ENCODE data around the gene CD209. TPM values are rescaled to one million over a fixed set of nuclear protein-coding genes. Genes with fewer than 3 reads are reported as not detected.

CD209 gene
- polyA plus RNA-seq, 3 donors from 2014 or later, result not detected

- Mint-ChIP-seq H3K27me3 (ENCODE audit: low read depth in 3 of 3) (peaks cover 5 to 24% (median 13%) of the 10 kb centered on the region in 3 donors), H3K36me3 (no peaks in the 10 kb centered on the region), H3K4me3 (no peak overlapping the region), H3K27ac (no peak overlapping the region), H3K9me3 (no peaks in the 10 kb centered on the region), H3K4me1 (no peaks in the 10 kb centered on the region)
- DNase-seq, result no peak
These were observed 21.5 kb downstream of the CD209 start for GRCh38 chr19:7725791-7726190.

DNA sequence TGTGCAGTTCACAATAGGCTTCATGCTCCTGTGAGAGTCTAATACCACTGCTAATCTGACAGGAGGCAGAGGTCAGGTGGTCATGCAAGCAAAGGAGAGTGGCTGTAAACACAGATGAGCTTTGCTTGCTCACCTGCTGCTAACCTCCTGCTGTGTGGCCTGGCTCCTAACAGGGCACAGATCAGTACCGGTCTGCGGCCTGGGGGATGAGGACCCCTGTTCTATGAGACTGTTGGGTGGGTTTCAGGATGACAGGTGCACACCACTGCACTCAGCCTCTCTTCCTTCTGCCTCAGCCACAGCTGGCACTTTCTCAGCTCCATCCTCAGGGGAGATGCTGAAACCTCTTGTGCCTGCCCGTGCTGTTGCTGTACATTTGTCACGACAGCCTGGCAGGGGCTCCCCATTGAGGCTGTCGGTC is 25.1 kb downstream of the CD209 start:
- H3K27ac Mint-ChIP-seq, result no peak overlapping the region
- peaks cover 3 to 11% (median 4%) of the 10 kb centered on the region in 3 donors for H3K27me3 Mint-ChIP-seq (ENCODE audit: low read depth in 3 of 3)
- no peak for DNase-seq
- no peak overlapping the region for H3K4me3 Mint-ChIP-seq
- no peaks in the 10 kb centered on the region for H3K36me3 Mint-ChIP-seq
- H3K4me1 Mint-ChIP-seq, result peaks cover 0 to 2% of the 10 kb centered on the region in 2 donors
- no peaks in the 10 kb centered on the region for H3K9me3 Mint-ChIP-seq

DNA sequence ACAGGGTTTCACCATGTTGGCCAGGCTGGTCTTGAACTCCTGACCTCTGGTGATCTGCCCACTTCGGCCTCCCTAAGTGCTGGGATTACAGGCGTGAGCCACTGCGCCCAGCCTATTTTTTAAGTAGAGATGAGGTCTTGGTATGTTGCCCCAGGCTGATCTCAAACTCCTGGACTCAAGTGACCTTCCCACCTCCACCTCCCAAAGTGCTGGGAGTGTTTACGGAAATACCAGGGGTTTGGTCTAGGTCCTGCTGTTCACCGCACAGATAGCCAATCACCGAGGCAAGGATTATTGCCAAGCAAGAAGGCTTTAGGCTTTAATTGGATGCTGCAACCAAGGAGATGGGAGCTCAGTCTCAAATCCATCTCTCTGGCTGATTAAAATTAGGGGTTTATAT is 27.0 kb downstream of the CD209 start:
- H3K36me3 Mint-ChIP-seq, result peaks cover 0 to 3% (median 0%) of the 10 kb centered on the region in 3 donors
- no peak for DNase-seq
- H3K4me3 Mint-ChIP-seq, result no peak overlapping the region
- no peak overlapping the region for H3K27ac Mint-ChIP-seq
- H3K9me3 Mint-ChIP-seq, result peaks cover 0 to 5% (median 4%) of the 10 kb centered on the region in 6 donors
- H3K27me3 Mint-ChIP-seq (ENCODE audit: low read depth in 3 of 3), result peaks cover 3 to 14% (median 8%) of the 10 kb centered on the region in 3 donors
- peaks cover 0 to 2% of the 10 kb centered on the region in 2 donors for H3K4me1 Mint-ChIP-seq

- Mint-ChIP-seq H3K4me3 (no peak overlapping the region), H3K27me3 (ENCODE audit: low read depth in 3 of 3) (peaks cover 1 to 8% (median 8%) of the 10 kb centered on the region in 3 donors), H3K27ac (no peak overlapping the region), H3K4me1 (peaks cover 0 to 2% of the 10 kb centered on the region in 2 donors), H3K36me3 (peaks cover 0 to 3% (median 0%) of the 10 kb centered on the region in 3 donors), H3K9me3 (peaks cover 0 to 5% (median 4%) of the 10 kb centered on the region in 6 donors)
- no peak for DNase-seq
These were observed 28.7 kb downstream of the CD209 start for GRCh38 chr19:7718668-7719067.

DNA sequence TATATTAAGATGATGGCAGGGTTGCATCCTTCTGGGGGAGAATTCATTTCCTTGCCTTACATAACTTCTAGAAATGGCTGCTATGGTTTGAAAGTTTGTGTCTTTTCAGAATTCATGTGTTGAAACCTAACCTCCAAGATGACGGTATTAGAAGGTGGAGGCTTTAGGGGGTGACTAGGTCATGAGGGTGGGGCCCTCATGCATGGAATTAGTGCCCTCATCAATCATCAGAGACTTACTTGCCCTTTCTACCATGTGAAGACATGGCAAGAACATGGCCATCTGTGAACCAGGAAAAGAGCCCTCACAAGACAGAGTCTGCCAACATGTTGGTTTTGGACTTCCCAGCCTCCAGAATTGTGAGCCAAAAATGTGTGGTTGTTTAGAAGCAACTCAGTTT is 30.6 kb downstream of the CD209 start:
- peak overlapping the region in 1 of 6 donors; percentile 11 for H3K27ac Mint-ChIP-seq
- H3K9me3 Mint-ChIP-seq, result peaks cover 0 to 5% (median 4%) of the 10 kb centered on the region in 6 donors
- H3K4me3 Mint-ChIP-seq, result no peak overlapping the region
- peaks cover 0 to 2% of the 10 kb centered on the region in 2 donors for H3K4me1 Mint-ChIP-seq
- peaks cover 0 to 3% (median 0%) of the 10 kb centered on the region in 3 donors for H3K36me3 Mint-ChIP-seq
- no peak for DNase-seq
- H3K27me3 Mint-ChIP-seq (ENCODE audit: low read depth in 3 of 3), result peaks cover 1 to 8% (median 5%) of the 10 kb centered on the region in 3 donors

DNA sequence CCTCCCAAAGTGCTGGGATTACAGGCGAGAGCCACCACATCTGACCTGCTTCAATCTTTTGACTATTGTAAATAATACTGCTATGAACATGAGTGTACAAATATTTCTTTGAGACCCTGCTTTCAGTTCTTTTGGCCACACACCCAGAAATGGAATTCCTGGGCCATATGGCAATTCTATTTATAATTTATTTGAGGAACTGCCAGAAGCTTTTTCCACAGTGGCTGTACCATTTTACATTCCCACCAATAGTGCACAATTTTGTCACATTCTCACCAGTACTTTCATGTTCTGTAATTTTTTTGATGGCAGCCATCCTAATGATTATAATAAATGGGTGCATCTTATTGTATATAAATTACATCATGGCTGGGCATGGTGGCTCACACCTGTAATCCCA is 31.7 kb downstream of the CD209 start:
- peaks cover 0 to 3% (median 0%) of the 10 kb centered on the region in 3 donors for H3K36me3 Mint-ChIP-seq
- H3K27ac Mint-ChIP-seq, result no peak overlapping the region
- H3K27me3 Mint-ChIP-seq (ENCODE audit: low read depth in 3 of 3), result peaks cover 0 to 8% (median 4%) of the 10 kb centered on the region in 3 donors
- peaks cover 0 to 5% (median 4%) of the 10 kb centered on the region in 6 donors for H3K9me3 Mint-ChIP-seq
- H3K4me3 Mint-ChIP-seq, result no peak overlapping the region
- DNase-seq, result no peak
- H3K4me1 Mint-ChIP-seq, result peaks cover 0 to 2% of the 10 kb centered on the region in 2 donors

DNA sequence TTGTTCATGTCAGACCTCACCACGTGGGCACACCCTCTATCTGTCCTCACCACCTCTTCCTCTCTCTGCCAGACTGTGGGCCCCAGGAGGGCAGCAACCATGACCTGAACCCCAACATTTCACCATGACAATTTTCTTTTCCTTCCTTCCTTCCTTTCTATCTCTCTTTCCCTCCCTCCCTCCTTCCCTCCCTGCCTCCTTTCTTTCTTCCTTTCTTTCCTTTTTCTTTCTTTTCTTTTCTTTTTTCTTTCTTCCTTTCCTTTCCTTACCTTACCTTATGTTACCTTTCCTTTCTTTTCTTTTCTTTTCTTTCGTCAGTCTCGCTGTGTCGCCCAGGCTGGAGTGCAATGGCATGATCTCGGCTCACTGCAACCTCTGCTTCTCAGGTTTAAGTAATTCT is 36.7 kb downstream of the CD209 start:
- H3K4me3 Mint-ChIP-seq, result no peak overlapping the region
- H3K36me3 Mint-ChIP-seq, result no peaks in the 10 kb centered on the region
- peaks cover 2 to 9% (median 6%) of the 10 kb centered on the region in 3 donors for H3K27me3 Mint-ChIP-seq (ENCODE audit: low read depth in 3 of 3)
- peaks cover 12 to 13% of the 10 kb centered on the region in 2 donors for H3K4me1 Mint-ChIP-seq
- no peaks in the 10 kb centered on the region for H3K9me3 Mint-ChIP-seq
- DNase-seq, result no peak
- no peak overlapping the region for H3K27ac Mint-ChIP-seq

DNA sequence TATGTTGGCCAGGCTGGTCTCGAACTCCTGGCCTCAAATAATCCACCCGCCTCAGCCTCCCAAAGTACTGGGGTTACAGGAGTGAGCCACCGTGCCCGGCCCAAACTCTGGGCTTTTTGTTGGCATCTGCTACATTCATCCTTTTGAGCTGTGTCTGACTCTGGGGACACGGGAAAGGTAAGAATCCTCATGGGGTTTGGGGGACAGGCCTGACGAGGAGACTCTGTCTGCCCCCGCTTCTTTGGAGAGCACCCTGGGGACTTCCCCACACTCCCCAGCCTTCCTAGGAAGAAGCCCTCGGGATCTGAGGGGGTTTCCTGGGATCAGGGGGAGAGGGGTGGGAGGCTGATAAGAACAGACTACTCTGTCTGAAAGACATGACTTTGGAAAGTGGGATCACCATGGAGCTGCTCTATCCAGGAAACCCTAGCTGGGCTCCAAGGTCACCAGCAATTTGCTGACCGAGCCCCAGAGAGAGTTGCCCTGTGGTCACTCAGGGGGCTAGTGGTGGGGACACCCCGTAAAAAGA is 37.3 kb downstream of the CD209 start:
- no peak for DNase-seq
- no peaks in the 10 kb centered on the region for H3K9me3 Mint-ChIP-seq
- peaks cover 5 to 9% (median 7%) of the 10 kb centered on the region in 3 donors for H3K27me3 Mint-ChIP-seq (ENCODE audit: low read depth in 3 of 3)
- H3K27ac Mint-ChIP-seq, result no peak overlapping the region
- H3K36me3 Mint-ChIP-seq, result no peaks in the 10 kb centered on the region
- H3K4me1 Mint-ChIP-seq, result peaks cover 15% of the 10 kb centered on the region in 2 donors
- H3K4me3 Mint-ChIP-seq, result no peak overlapping the region

DNA sequence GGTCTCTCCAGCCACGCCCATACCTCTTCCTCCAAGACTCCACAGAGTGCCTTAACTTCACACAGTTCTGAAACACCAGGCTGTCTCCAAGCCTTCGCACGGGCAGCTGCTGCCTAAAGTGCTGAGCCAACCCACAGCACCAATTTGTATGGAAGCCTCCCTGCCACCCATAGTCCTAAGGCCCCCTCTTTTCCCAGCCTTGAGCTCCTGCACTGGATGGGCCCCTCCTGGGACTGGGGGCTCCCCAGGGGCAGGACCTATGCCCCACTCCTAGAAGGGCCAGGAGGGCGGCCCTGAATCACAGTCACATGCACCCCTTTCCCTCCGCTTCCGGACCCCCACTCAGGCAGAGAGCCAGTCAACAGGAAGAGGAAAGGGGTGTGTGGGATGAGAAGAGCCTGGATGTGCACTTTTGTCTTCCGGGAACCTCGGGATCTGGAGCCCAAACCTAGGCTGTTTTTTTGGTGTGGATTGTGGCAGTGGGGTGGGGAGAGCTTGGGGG is 40.3 kb downstream of the CD209 start:
- Mint-ChIP-seq H3K4me3 (peak overlapping the region in 1 of 5 donors; percentile 44), H3K27me3 (ENCODE audit: low read depth in 3 of 3) (peaks cover 7 to 12% (median 12%) of the 10 kb centered on the region in 3 donors), H3K4me1 (peaks cover 15% of the 10 kb centered on the region in 2 donors), H3K9me3 (no peaks in the 10 kb centered on the region), H3K36me3 (no peaks in the 10 kb centered on the region), H3K27ac (peak overlapping the region in 2 of 6 donors; percentile 29 to 49)
- DNase-seq, result no peak

DNA sequence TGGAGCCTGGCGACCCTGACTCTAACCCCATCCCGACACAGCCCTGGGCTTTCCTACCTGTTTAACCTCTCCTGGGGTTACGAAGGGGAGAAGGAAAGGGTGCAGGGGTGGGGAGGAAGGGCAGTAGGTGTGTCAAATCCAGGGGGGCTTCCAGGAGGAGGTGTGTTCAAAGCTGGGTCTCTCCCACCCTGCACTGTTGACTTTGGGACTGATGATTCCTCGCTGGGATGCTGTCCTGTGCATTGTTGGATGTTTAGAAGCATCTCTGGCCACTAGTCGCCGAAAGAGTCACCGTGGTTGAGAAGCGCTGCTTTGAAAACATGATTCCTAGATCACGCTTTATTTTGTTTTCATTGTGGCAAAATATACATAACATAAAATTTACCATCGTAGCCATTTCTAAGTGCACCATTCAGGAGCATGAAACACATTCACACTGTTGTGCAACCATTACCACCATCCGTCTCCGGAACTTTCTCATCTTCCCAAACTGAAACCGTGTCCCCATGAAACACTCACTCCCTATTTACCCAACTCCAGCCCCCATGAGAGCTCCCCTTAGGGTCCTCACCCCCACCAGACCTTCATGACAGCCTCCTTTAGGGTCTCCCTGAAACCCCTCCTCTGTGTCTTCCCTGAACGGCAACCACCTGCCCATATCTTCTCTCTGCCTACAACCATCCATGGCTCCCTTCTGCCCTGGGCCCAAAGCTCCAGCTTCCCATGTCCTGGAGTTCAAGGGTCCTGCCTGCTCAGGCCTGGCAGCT is 41.0 kb downstream of the CD209 start:
- H3K9me3 Mint-ChIP-seq, result no peaks in the 10 kb centered on the region
- peaks cover 15% of the 10 kb centered on the region in 2 donors for H3K4me1 Mint-ChIP-seq
- H3K4me3 Mint-ChIP-seq, result peak overlapping the region in 3 of 5 donors; percentile 2 to 59 (median 15)
- no peaks in the 10 kb centered on the region for H3K36me3 Mint-ChIP-seq
- H3K27ac Mint-ChIP-seq, result peak overlapping the region in 5 of 6 donors; percentile 29 to 54 (median 49)
- peaks cover 7 to 14% (median 12%) of the 10 kb centered on the region in 3 donors for H3K27me3 Mint-ChIP-seq (ENCODE audit: low read depth in 3 of 3)
- no peak for DNase-seq

DNA sequence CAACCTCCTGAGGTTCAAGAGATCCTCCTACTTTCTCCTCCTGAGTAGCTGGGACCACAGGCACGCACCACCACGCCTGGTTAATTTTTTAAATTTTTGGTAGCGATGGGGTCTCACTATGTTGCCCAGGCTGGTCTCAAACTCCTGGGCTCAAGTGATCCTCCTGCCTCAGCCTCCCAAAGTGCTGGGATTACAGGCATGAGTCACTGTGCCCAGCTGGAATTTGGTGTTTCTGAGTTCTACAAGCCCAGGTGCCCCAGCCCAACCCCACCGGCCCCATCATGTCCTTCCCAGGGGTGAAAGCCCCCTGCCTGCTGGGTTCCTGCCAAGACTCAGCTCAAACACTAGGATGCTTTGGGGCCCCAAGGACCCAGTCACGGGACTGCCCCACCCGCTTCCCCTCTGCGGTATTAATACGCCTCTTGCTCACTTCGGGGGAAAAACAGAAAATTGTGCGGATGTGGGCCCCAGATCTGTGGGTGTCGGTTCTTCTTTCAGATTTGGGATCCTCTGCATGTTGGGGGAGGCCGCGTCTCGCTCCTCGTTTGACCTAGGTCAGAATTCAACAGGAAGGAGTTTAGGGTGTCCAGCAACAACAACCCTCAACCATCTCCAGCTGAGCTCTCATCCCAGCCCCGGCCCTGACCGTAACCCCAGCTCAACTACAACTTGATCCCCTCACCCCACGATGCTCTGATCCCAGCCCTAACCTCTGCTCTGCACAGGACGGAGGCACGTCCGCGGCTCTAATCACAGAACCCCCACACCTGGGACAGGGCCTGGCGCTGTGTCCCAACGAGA is 41.7 kb downstream of the CD209 start:
- Mint-ChIP-seq H3K4me3 (peak overlapping the region in 2 of 5 donors; percentile 15 to 59), H3K27me3 (ENCODE audit: low read depth in 3 of 3) (peaks cover 7 to 14% (median 10%) of the 10 kb centered on the region in 3 donors), H3K9me3 (no peaks in the 10 kb centered on the region), H3K27ac (peak overlapping the region in 4 of 6 donors; percentile 46 to 64 (median 50)), H3K36me3 (no peaks in the 10 kb centered on the region), H3K4me1 (peaks cover 15% of the 10 kb centered on the region in 2 donors)
- DNase-seq, result peak; percentile 32 to 47 (median 45)

- Mint-ChIP-seq H3K36me3 (no peaks in the 10 kb centered on the region), H3K9me3 (peaks cover 0 to 2% (median 0%) of the 10 kb centered on the region in 6 donors), H3K4me3 (no peak overlapping the region), H3K27me3 (ENCODE audit: low read depth in 3 of 3) (peaks cover 5 to 18% (median 7%) of the 10 kb centered on the region in 3 donors), H3K4me1 (peaks cover 15% of the 10 kb centered on the region in 2 donors), H3K27ac (no peak overlapping the region)
- DNase-seq, result no peak
These were observed 42.9 kb downstream of the CD209 start for GRCh38 chr19:7704280-7705060.

- no peak for DNase-seq
- H3K27ac Mint-ChIP-seq, result no peak overlapping the region
- no peaks in the 10 kb centered on the region for H3K36me3 Mint-ChIP-seq
- H3K4me3 Mint-ChIP-seq, result no peak overlapping the region
- peaks cover 5 to 18% (median 7%) of the 10 kb centered on the region in 3 donors for H3K27me3 Mint-ChIP-seq (ENCODE audit: low read depth in 3 of 3)
- peaks cover 15% of the 10 kb centered on the region in 2 donors for H3K4me1 Mint-ChIP-seq
- H3K9me3 Mint-ChIP-seq, result peaks cover 0 to 2% (median 0%) of the 10 kb centered on the region in 6 donors
These were observed 44.0 kb downstream of the CD209 start for GRCh38 chr19:7703332-7703731.

Data from immature natural killer cell (primary cell).